K562 (cell line): Measurements from ENCODE around the gene ATOH1. TPM values are rescaled to one million over a fixed set of nuclear protein-coding genes. Genes with fewer than 3 reads are reported as not detected.

Experiments
- ATAC-seq: fragments of 200-7000 bp; cut with Tn5 transposase; 3 replicates; pipeline ENCODE4 v1.9.1; 2020; ENCODE audit warnings: moderate library complexity
- BruUV-seq: library from RNA; stranded (reverse); fragments of 400-500 nt; replicated peaks from 2 replicates; lab custom pipeline; 2021; lab: Mats Ljungman, UMichigan
- CTCF ChIA-PET: fragments of 300-600 bp; formaldehyde crosslinking; extraction: SDS; loops from one replicate; lab custom pipeline; 2021; ENCODE audit warnings: low intra/inter-chr PET ratio; lab: Yijun Ruan, JAX
- POLR2A ChIA-PET: fragments of 300-600, 350-650 bp; sonication (Branson Sonifier 250); formaldehyde crosslinking; extraction: SDS; loops from one replicate; lab custom pipeline; 2021; ENCODE audit warnings: antibody characterized with exemption, inconsistent platforms; lab: Yijun Ruan, JAX
- DNase-seq, 4 experiments: peaks; one replicate each; pipeline versions ENCODE4 v3.0.0 to v3.0.0-alpha.2; 2011 to 2018; ENCODE audit warnings: low spot score in 3 of 4, mixed read lengths in 3 of 4; ENCODE audit errors: extremely low read depth in 1 of 4
- FAIRE-seq: peaks from 2 replicates; lab custom pipeline; 2011; peaks lifted over from hg19 to GRCh38; lab: Jason Lieb, UNC
- H2AFZ ChIP-seq: 2 replicates; pipeline ENCODE4 v1.6.0; 2011; ENCODE audit warnings: low read depth, low read length, control low read depth, inconsistent platforms
- H3K27ac ChIP-seq: fragments of 200-600 bp; 3 replicates; pipeline ENCODE4 v1.8.0; 2011; ENCODE audit warnings: low read depth, mild to moderate bottlenecking, control low read depth, inconsistent platforms, low read length, moderate library complexity, mixed read lengths; ENCODE audit errors: extremely low read depth
- H3K27me3 ChIP-seq, 2 experiments: fragments of 300-600 bp in 1 of 2; 2 replicates in 1 of 2; 3 replicates in 1 of 2; pipeline versions ENCODE4 v1.6.0 to v1.8.0; 2011; ENCODE audit warnings: inconsistent platforms in 2 of 2, low read length in 2 of 2, mild to moderate bottlenecking in 1 of 2, mixed read lengths in 1 of 2, moderate library complexity in 1 of 2; ENCODE audit not compliant: control insufficient read depth in 2 of 2, insufficient read depth in 2 of 2
- H3K36me3 ChIP-seq: fragments of 300-600 bp; 3 replicates; pipeline ENCODE4 v1.8.0; 2011; ENCODE audit warnings: mild to moderate bottlenecking, low read length, inconsistent platforms; ENCODE audit not compliant: control insufficient read depth, insufficient read depth
- H3K4me1 ChIP-seq, 2 experiments: fragments of 200-600 bp in 1 of 2; replicated peaks in 1 of 2; 2 replicates in 1 of 2; 3 replicates in 1 of 2; pipeline versions ENCODE4 v1.5.1 to v1.8.0; 2011; ENCODE audit warnings: inconsistent platforms in 2 of 2, low read length in 2 of 2, mild to moderate bottlenecking in 1 of 2, mixed read lengths in 1 of 2, moderate library complexity in 1 of 2; ENCODE audit not compliant: control insufficient read depth in 2 of 2, insufficient read depth in 2 of 2
- H3K4me2 ChIP-seq: 2 replicates; pipeline ENCODE4 v1.6.1; 2011; ENCODE audit warnings: low read length, control low read depth, inconsistent platforms, mixed read lengths; ENCODE audit not compliant: insufficient read depth
- H3K4me3 ChIP-seq: fragments of 200-600 bp; sonication (generic), shearing (Covaris generic); 2 replicates; pipeline ENCODE4 v1.5.1; 2016; ENCODE audit warnings: control low read depth, inconsistent platforms
- H3K79me2 ChIP-seq: fragments of 200-600 bp; 3 replicates; pipeline ENCODE4 v1.8.0; 2011; ENCODE audit warnings: low read length, inconsistent platforms; ENCODE audit not compliant: control insufficient read depth, insufficient read depth
- H3K9ac ChIP-seq, 2 experiments: 2 replicates each; pipeline versions ENCODE4 v1.6.0 to v1.6.1; 2011; ENCODE audit warnings: low read depth in 2 of 2, low read length in 2 of 2, control low read depth in 1 of 2, inconsistent platforms in 1 of 2, mild to moderate bottlenecking in 1 of 2, mixed read lengths in 1 of 2; ENCODE audit not compliant: insufficient read depth in 1 of 2
- H3K9me1 ChIP-seq: one replicate; pipeline ENCODE4 v1.6.0; 2011; ENCODE audit warnings: inconsistent platforms, mild to moderate bottlenecking, low read length, moderate library complexity; ENCODE audit not compliant: control insufficient read depth, insufficient read depth
- H3K9me3 ChIP-seq: replicated peaks from 2 replicates; pipeline ENCODE4 v1.5.1; 2011; ENCODE audit warnings: low read depth, low read length, inconsistent platforms; ENCODE audit not compliant: control insufficient read depth, insufficient read depth
- H4K20me1 ChIP-seq: replicated peaks from 2 replicates; pipeline ENCODE4 v1.6.1; 2011; ENCODE audit warnings: low read length, inconsistent platforms, mixed read lengths; ENCODE audit not compliant: control insufficient read depth, insufficient read depth
- HSF4 ChIP-seq: fragments of 250-450 bp; sonication (Bioruptor Pico); IDR thresholded peaks from 2 replicates; pipeline ENCODE4 v2.1.2; 2022; ENCODE audit warnings: mild to moderate bottlenecking, moderate library complexity, borderline replicate concordance
- POU5F1 ChIP-seq: fragments of 150-350 bp; IDR thresholded peaks from 2 replicates; pipeline ENCODE4 v1.6.1; 2014; ENCODE audit warnings: borderline replicate concordance, low read length, low read depth, mild to moderate bottlenecking; ENCODE audit not compliant: partially characterized antibody
- RAD21 ChIP-seq, 2 experiments: fragments of 250-450 bp in 1 of 2; fragments of 450-650 bp in 1 of 2; sonication (Bioruptor Pico) in 1 of 2; formaldehyde crosslinking in 1 of 2; IDR thresholded peaks in 1 of 2; conservative IDR thresholded peaks in 1 of 2; 2 replicates each; pipeline versions ENCODE4 v1.4.0 to v1.8.0; 2020 to 2022; ENCODE audit warnings: mild to moderate bottlenecking in 2 of 2, moderate library complexity in 1 of 2
- WGBS: fragments of 100-300 bp; shearing (Covaris generic); methylation state at CpG from one replicate; pipeline ENCODE4 v1.1.6; 2016; ENCODE audit warnings: low coverage, mixed read lengths; ENCODE audit not compliant: insufficient coverage; ENCODE audit errors: missing lambda C conversion rate; 5-methylcytosine and 5-hydroxymethylcytosine counted together
- in situ Hi-C: fragments of 300-500 bp; cut with MboI; formaldehyde crosslinking; loops from 4 replicates; pipeline ENCODE4 v1.15.0; 2018; ENCODE audit warnings: inconsistent platforms, mixed read lengths
- intact Hi-C: fragments of 100-400 bp; cut with micrococcal nuclease; formaldehyde crosslinking; loops from 2 replicates; pipeline ENCODE4 v1.14.2; 2022
- polyA plus RNA-seq, 8 experiments: library from polyadenylated mRNA; depleted of rRNA in 4 of 8; stranded (reverse) in 5 of 8; unstranded in 3 of 8; fragments of >200 nt; fragmentation: Nextera tagmentation in 2 of 8; fragmentation: Illumina TruSeq in 1 of 8; extraction: Ambion mirVana in 2 of 8; extraction: Trizol in 1 of 8; gene quantifications; 2 replicates each; pipeline versions ENCODE4 v1.2.1 to v1.2.3, GENCODE V29; 2011 to 2014; ENCODE audit warnings: inconsistent platforms in 1 of 8, missing spikeins in 1 of 8
- total RNA-seq, 7 experiments: library from RNA; depleted of rRNA in 6 of 7; stranded (reverse); fragments of >200 nt in 6 of 7; fragmentation: Illumina TruSeq in 2 of 7; extraction: Trizol in 2 of 7; gene quantifications; 2 replicates each; pipeline versions ENCODE4 v1.2.1 to v1.2.3, GENCODE V29; 2011 to 2021; ENCODE audit warnings: low replicate concordance in 1 of 7
- TF ChIP-seq, protein P1 (sequence below), 3 experiments: IDR thresholded peaks in 2 of 3; conservative IDR thresholded peaks in 1 of 3; 2 replicates each; pipeline ENCODE4 v1.5.1; 2011 to 2012; ENCODE audit warnings: low read length in 3 of 3, mild to moderate bottlenecking in 3 of 3, control low read depth in 2 of 3, improper control_type of control experiment in 1 of 3, inconsistent platforms in 1 of 3, low read depth in 1 of 3, mixed read lengths in 1 of 3, moderate library complexity in 1 of 3; ENCODE audit not compliant: insufficient read depth in 2 of 3

ATOH1 gene
- total and polyA plus RNA-seq, 9 of the 15 experiments (the other 6 are each of a cell fraction or from before 2014, with no cell fraction given) = not detected

DNA sequence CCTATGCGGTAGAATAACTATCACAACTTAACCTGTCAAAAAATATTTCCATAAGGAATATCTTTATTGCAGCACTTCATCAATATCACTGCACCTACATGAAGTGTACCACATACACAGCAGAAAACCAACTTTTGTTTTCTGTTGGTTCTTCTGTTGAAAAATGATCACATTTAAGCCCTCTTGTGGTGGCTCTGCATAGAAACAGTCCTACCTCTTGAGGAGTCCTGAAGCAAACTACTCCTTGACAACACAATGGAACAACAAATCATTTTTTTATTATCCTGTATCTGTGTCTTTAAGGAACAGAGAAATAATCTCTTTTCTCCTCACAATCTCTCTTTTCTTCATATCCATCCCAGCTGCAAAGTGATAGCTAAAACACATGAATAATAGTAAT is 39.8 kb upstream of the ATOH1 start:
- intact Hi-C loops = no loop called here
- peak; percentile 37 for FAIRE-seq
- WGBS = 0% methylated on average over 1 of the region's 1 CpG

More for the DNA sequence above, 39.8 kb upstream of the ATOH1 start:
- Histone ChIP-seq H4K20me1 (no peaks in the 10 kb centered on the region), H3K27me3 (no peaks in the 10 kb centered on the region), H3K4me2 (no peak overlapping the region), H3K4me3 (no peak overlapping the region), H3K27ac (no peak overlapping the region), H3K9ac (no peak overlapping the region), H3K9me3 (no peaks in the 10 kb centered on the region), H2AFZ (no peak overlapping the region), H3K4me1 (no peaks in the 10 kb centered on the region), H3K36me3 (no peaks in the 10 kb centered on the region), H3K79me2 (no peaks in the 10 kb centered on the region), H3K9me1 (no peaks in the 10 kb centered on the region)
- ATAC-seq (peak; percentile 56; the same call in 2 of the 3 replicates), DNase-seq (peak; percentile 4 to 12 (median 10))
- no TSS peak for BruUV-seq
- TF ChIP-seq HSF4 (CRISPR knock-in tag) = no peak
- TF ChIP-seq POU5F1 = no peak
- TF ChIP-seq RAD21 (CRISPR knock-in tag; conservative IDR thresholded peaks at IDR 0.05 in 1 of 2, IDR thresholded peaks at IDR 0.05 in 1 of 2) = peak in 1 of 2 experiments; percentile 19; a peak in 1 of 4 replicates
- TF ChIP-seq, protein P1, sequence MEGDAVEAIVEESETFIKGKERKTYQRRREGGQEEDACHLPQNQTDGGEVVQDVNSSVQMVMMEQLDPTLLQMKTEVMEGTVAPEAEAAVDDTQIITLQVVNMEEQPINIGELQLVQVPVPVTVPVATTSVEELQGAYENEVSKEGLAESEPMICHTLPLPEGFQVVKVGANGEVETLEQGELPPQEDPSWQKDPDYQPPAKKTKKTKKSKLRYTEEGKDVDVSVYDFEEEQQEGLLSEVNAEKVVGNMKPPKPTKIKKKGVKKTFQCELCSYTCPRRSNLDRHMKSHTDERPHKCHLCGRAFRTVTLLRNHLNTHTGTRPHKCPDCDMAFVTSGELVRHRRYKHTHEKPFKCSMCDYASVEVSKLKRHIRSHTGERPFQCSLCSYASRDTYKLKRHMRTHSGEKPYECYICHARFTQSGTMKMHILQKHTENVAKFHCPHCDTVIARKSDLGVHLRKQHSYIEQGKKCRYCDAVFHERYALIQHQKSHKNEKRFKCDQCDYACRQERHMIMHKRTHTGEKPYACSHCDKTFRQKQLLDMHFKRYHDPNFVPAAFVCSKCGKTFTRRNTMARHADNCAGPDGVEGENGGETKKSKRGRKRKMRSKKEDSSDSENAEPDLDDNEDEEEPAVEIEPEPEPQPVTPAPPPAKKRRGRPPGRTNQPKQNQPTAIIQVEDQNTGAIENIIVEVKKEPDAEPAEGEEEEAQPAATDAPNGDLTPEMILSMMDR (IDR thresholded peaks at IDR 0.05 in 2 of 3, conservative IDR thresholded peaks at IDR 0.05 in 1 of 3; ENCODE audit: insufficient read depth in 2 of 3, low read depth in 1 of 3, low read length in 3 of 3) = peak in 2 of 3 experiments; percentile 25 to 28; a peak in 2 of 6 replicates
- ChIA-PET POLR2A (no interaction called here), CTCF (interaction anchor here (0.7 kb wide), 1 partner anchor 807 kb away, joined by 4 read pairs; no protein-coding TSS in a partner anchor)
- in situ Hi-C loops = loop anchor here (25.0 kb wide), 1 partner anchor 824 kb away; no protein-coding TSS in a partner anchor
